Stimulated activated CD4-positive, alpha-beta T cell treated with anti-CD3 and anti-CD28 coated beads, TNF-alpha, amount 100 ng/mL, for 1 hour (primary cell): ENCODE measurements around the gene FEM1B.

Source experiments
- DNase-seq, 3 donors: peaks; one replicate each; pipeline ENCODE4 v3.0.0-alpha.2; 2020; ENCODE audit warnings: low read depth in 3 of 3, low spot score in 1 of 3

Gene FEM1B

GRCh38 chr15:68258692-68259091 is 18.9 kb upstream of the FEM1B start:
- DNase-seq, result peak in 1 of 3 donors; percentile 4

GRCh38 chr15:68259883-68260282 is 17.7 kb upstream of the FEM1B start:
- no peak for DNase-seq

- no peak for DNase-seq
These were observed 16.3 kb upstream of the FEM1B start for GRCh38 chr15:68261241-68261640.

GRCh38 chr15:68261980-68262379 is 15.6 kb upstream of the FEM1B start:
- no peak for DNase-seq

GRCh38 chr15:68262514-68263356 is 14.8 kb upstream of the FEM1B start:
- DNase-seq, result no peak

GRCh38 chr15:68264282-68264681 is 13.3 kb upstream of the FEM1B start:
- no peak for DNase-seq

GRCh38 chr15:68265081-68265480 is 12.5 kb upstream of the FEM1B start:
- no peak for DNase-seq

- no peak for DNase-seq
These were observed 11.9 kb upstream of the FEM1B start for GRCh38 chr15:68265674-68266073.

- no peak for DNase-seq
These were observed 9.1 kb upstream of the FEM1B start for GRCh38 chr15:68268405-68268804.

- no peak for DNase-seq
These were observed 5.6 kb upstream of the FEM1B start for GRCh38 chr15:68271854-68272471.

- no peak for DNase-seq
These were observed 4.7 kb upstream of the FEM1B start for GRCh38 chr15:68272721-68273271.

GRCh38 chr15:68274201-68274848 is 3.2 kb upstream of the FEM1B start:
- DNase-seq, result no peak

GRCh38 chr15:68275165-68275746 is 2.3 kb upstream of the FEM1B start:
- DNase-seq, result no peak

GRCh38 chr15:68276668-68277067 is 877 bp upstream of the FEM1B start:
- DNase-seq, result no peak

- DNase-seq, result peak in 1 of 3 donors; percentile 15
These were observed 378 bp upstream of the FEM1B start for GRCh38 chr15:68277131-68277602.

- no peak for DNase-seq
These were observed 725 bp downstream of the FEM1B start for GRCh38 chr15:68278345-68278594.

- DNase-seq, result no peak
These were observed 1.3 kb downstream of the FEM1B start for GRCh38 chr15:68278595-68279405.

GRCh38 chr15:68279779-68280753 is 2.5 kb downstream of the FEM1B start:
- no peak for DNase-seq

GRCh38 chr15:68281008-68281407 is 3.5 kb downstream of the FEM1B start:
- DNase-seq, result no peak

- no peak for DNase-seq
These were observed 5.9 kb downstream of the FEM1B start for GRCh38 chr15:68283401-68283800.
